ENCODE data around the gene TRIP12.

The TRIP12 gene

GRCh38 chr2:229715895-229716507 lies 205.8 kb downstream of the TRIP12 start:
- no peak for DNase-seq (ENCODE audit: low read depth in 3 of 3)

- DNase-seq (ENCODE audit: low read depth in 3 of 3) = peak in 1 of 3 experiments; percentile 14
Observed at GRCh38 chr2:229714736-229715541, 206.9 kb downstream of the TRIP12 start.

- DNase-seq (ENCODE audit: low read depth in 3 of 3) = peak in 2 of 3 experiments; percentile 3 to 18
Observed at GRCh38 chr2:229714080-229714735, 207.6 kb downstream of the TRIP12 start, which contains the start of gene DNER. Gene DNER, minus strand, starts transcription at chr2:229714555. Its CDS starts 132 bp downstream, at chr2:229714423.
